Measurements from ENCODE around the gene KMT2C.

GRCh38 chr7:152120210-152120609 lies 315.6 kb downstream of the KMT2C start:
- no peak for TF ChIP-seq CTCF (IDR thresholded peaks at IDR 0.05 in 2 of 3, conservative IDR thresholded peaks at IDR 0.05 in 1 of 3; ENCODE audit: control insufficient read depth in 2 of 3, extremely low read depth in 1 of 3, insufficient read depth in 1 of 3, low read depth in 3 of 3, low read length in 3 of 3)
- no peak for TF ChIP-seq RAD21 (IDR thresholded peaks at IDR 0.05; ENCODE audit: insufficient read depth, low read depth, low read length)
- TF ChIP-seq NR2C2 (IDR thresholded peaks at IDR 0.05; ENCODE audit: borderline replicate concordance, control insufficient read depth, insufficient read length, low read depth) = no peak
- no peak for TF ChIP-seq POLR2A (IDR thresholded peaks at IDR 0.05; ENCODE audit: low read depth, low read length)
- no peak for TF ChIP-seq TCF7 (IDR thresholded peaks at IDR 0.05; ENCODE audit: borderline replicate concordance)
- no peak for TF ChIP-seq ZNF274 (IDR thresholded peaks at IDR 0.05; ENCODE audit: insufficient read depth, insufficient read length)
- no peak for TF ChIP-seq SMC3 (IDR thresholded peaks at IDR 0.05; ENCODE audit: borderline replicate concordance, low read length)
- TF ChIP-seq ATF2 (IDR thresholded peaks at IDR 0.05; ENCODE audit: low read length) = no peak
- TF ChIP-seq EZH2 (IDR thresholded peaks at IDR 0.05; ENCODE audit: borderline replicate concordance, control insufficient read depth, low read depth, low read length) = no peak

Measured in GM12878 (cell line).